RWPE2 (cell line): Measurements from ENCODE around the gene ETV3.

ENCODE experiments used
- ATAC-seq: fragments of 200-7000 bp; cut with Tn5 transposase; 3 replicates; pipeline ENCODE4 v1.9.1; 2021; ENCODE audit warnings: low read depth
- DNase-seq: peaks from one replicate; pipeline ENCODE4 v3.0.0-alpha.2; 2020; ENCODE audit warnings: low spot score
- H3K27ac ChIP-seq: fragments of 450-650 bp; 2 replicates; pipeline ENCODE4 v1.5.1; 2017; ENCODE audit warnings: mild to moderate bottlenecking; ENCODE audit not compliant: poor library complexity, severe bottlenecking
- H3K27me3 ChIP-seq: fragments of 250-450 bp; sonication (Bioruptor Pico); 2 replicates; pipeline ENCODE4 v1.5.1; 2021; ENCODE audit warnings: mild to moderate bottlenecking, moderate library complexity; ENCODE audit not compliant: insufficient read depth, poor library complexity, severe bottlenecking
- H3K36me3 ChIP-seq: fragments of 250-450 bp; sonication (Bioruptor Pico); 2 replicates; pipeline ENCODE4 v1.5.1; 2020; ENCODE audit warnings: low read depth, mild to moderate bottlenecking, moderate library complexity
- H3K4me1 ChIP-seq: fragments of 250-450 bp; sonication (Bioruptor Pico); 2 replicates; pipeline ENCODE4 v1.5.1; 2021; ENCODE audit warnings: mild to moderate bottlenecking, moderate library complexity; ENCODE audit not compliant: insufficient read depth, poor library complexity, severe bottlenecking
- H3K4me3 ChIP-seq: fragments of 250-450 bp; sonication (Bioruptor Pico); 2 replicates; pipeline ENCODE4 v1.5.1; 2021; ENCODE audit warnings: mild to moderate bottlenecking, moderate library complexity; ENCODE audit not compliant: severe bottlenecking
- H3K9me3 ChIP-seq: fragments of 250-450 bp; sonication (Bioruptor Pico); 2 replicates; pipeline ENCODE4 v1.5.1; 2021; ENCODE audit warnings: mild to moderate bottlenecking, moderate library complexity; ENCODE audit not compliant: severe bottlenecking
- TF ChIP-seq, protein P1 (sequence below): fragments of 450-650 bp; IDR thresholded peaks from one replicate; pipeline ENCODE4 v1.5.1; 2017; ENCODE audit warnings: mild to moderate bottlenecking, moderate library complexity; ENCODE audit not compliant: poor library complexity, severe bottlenecking

ETV3 gene

DNA sequence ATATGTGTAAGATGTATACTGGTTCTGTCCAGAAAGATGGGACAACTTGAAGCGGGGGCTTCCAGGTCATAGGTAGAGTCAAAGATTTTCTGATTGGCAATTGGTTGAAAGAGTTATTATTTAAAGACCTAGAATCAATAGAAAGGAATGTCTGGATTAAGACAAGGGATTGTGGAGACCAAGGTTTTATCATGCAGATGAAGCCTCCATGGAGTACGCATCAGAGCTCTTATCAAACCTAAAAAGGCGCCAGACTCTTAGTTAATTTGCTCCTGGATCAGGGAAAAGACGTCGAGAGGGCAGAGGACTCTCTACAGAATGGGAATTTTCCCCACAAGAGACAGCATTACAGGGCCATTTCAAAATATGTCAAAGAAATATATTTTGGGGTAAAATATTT is 23.7 kb upstream of the ETV3 start:
- ATAC-seq, result no peak
- H3K4me3 ChIP-seq, result no peak overlapping the region
- no peak overlapping the region for H3K27ac ChIP-seq
- H3K36me3 ChIP-seq, result no peaks in the 10 kb centered on the region
- TF ChIP-seq, protein P1, sequence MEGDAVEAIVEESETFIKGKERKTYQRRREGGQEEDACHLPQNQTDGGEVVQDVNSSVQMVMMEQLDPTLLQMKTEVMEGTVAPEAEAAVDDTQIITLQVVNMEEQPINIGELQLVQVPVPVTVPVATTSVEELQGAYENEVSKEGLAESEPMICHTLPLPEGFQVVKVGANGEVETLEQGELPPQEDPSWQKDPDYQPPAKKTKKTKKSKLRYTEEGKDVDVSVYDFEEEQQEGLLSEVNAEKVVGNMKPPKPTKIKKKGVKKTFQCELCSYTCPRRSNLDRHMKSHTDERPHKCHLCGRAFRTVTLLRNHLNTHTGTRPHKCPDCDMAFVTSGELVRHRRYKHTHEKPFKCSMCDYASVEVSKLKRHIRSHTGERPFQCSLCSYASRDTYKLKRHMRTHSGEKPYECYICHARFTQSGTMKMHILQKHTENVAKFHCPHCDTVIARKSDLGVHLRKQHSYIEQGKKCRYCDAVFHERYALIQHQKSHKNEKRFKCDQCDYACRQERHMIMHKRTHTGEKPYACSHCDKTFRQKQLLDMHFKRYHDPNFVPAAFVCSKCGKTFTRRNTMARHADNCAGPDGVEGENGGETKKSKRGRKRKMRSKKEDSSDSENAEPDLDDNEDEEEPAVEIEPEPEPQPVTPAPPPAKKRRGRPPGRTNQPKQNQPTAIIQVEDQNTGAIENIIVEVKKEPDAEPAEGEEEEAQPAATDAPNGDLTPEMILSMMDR, result no peak
- no peaks in the 10 kb centered on the region for H3K4me1 ChIP-seq
- H3K27me3 ChIP-seq, result no peaks in the 10 kb centered on the region
- no peaks in the 10 kb centered on the region for H3K9me3 ChIP-seq
- no peak for DNase-seq

DNA sequence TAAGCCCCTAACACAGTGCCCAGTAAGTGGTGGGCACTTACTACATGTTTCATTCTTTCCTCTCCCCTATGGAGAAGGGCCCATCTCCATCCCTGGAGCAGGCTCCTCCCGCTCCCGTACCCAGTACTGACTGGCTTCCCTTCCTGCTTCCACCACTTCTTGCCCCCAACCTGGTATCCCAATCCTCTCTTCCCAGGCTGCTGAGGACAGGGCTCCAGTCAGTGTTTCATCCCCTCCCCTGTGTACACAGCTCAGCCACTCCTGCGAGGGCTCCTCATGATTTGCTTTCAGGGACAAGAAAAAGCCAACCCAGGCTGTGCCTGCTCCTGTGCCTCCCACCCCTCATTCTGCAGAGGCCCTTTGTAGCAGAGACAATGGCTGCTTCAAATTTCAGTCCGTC is 20.8 kb upstream of the ETV3 start:
- DNase-seq, result no peak
- Histone ChIP-seq H3K36me3 (no peaks in the 10 kb centered on the region), H3K9me3 (no peaks in the 10 kb centered on the region), H3K4me1 (no peaks in the 10 kb centered on the region), H3K27me3 (no peaks in the 10 kb centered on the region), H3K27ac (no peak overlapping the region), H3K4me3 (no peak overlapping the region)
- TF ChIP-seq, protein P1, result no peak
- ATAC-seq, result no peak

DNA sequence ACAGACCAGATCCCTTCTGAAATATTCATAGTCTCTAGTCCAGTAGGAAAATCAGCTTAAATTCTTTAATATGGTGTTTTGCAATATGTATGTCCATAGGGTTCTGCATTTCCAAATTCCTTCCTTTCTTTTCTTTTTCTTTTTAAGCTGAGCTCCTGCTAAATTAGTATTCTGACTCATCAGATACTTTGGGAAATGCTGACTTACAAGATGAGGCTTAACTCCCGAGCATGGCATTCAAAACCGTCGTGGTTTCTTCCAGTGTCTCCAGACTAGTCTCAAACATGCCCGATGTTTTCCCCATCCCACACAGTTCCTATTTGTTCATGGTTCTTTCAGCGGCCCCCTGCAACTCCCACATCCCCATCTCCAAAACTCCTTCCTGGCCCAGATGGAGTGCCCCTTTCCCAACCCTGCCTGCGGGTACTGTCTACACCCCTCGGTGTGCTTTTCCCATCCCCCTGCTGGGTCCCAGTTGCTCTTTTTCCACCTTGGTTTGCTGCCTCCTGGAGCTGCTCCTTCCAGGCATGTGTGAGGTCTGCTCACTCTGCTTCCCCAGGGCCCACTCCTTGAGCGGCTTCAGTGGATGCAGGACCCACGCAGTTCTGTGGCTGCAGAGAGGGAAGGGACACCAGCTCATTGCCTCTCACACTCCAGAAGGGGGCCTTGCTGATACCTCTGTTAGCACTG is 19.5 kb upstream of the ETV3 start:
- Histone ChIP-seq H3K27ac (no peak overlapping the region), H3K27me3 (no peaks in the 10 kb centered on the region), H3K36me3 (no peaks in the 10 kb centered on the region), H3K4me3 (no peak overlapping the region), H3K9me3 (no peaks in the 10 kb centered on the region), H3K4me1 (no peaks in the 10 kb centered on the region)
- DNase-seq (no peak), ATAC-seq (no peak)
- TF ChIP-seq, protein P1, result no peak

DNA sequence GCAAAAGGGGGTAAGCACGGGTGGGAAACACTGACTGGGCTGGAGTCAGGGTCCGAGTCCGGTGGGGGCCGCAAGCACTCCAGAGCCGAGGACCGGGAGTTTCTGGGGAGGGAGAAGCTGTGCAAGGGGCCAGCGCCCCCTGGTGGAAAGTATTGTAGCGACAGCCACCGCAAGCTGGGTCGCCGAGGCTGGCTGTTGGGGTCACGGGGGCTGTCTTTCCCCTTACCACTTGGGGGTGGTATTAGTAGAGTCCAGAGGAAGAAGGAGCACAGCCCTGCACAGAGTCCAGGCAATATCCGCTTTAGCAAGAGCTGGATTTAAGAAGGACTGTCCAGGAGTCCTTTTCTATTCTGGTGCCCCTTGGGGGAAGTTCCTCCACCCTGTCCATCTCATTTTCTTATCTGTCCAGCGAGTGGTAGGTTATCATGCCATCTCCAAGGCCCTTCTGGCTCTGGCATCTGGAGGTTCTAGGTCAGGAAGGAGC is 17.9 kb upstream of the ETV3 start:
- peak; percentile 69 for ATAC-seq
- no peak overlapping the region for H3K27ac ChIP-seq

More for the DNA sequence above, 17.9 kb upstream of the ETV3 start:
- Histone ChIP-seq H3K36me3 (no peaks in the 10 kb centered on the region), H3K4me3 (no peak overlapping the region), H3K9me3 (no peaks in the 10 kb centered on the region), H3K4me1 (no peaks in the 10 kb centered on the region), H3K27me3 (no peaks in the 10 kb centered on the region)
- no peak for DNase-seq
- TF ChIP-seq, protein P1, result peak; percentile 93
